GM19468 (cell line): ENCODE results near the gene FNDC8.

Experiments
- ATAC-seq: cut with Tn5 transposase; IDR thresholded peaks from one replicate; pipeline ENCODE4 v1.9.1; 2021; ENCODE audit warnings: mild to moderate bottlenecking, moderate library complexity, moderate number of reproducible peaks; ENCODE audit not compliant: unreplicated experiment; ENCODE audit errors: extremely low read depth

Gene FNDC8

GRCh38 chr17:35121315-35121714 is at the start of gene FNDC8:
Gene FNDC8 (plus strand): TSS chr17:35121615. CDS start chr17:35121694, 79 bp downstream.
- no peak for ATAC-seq

GRCh38 chr17:35073183-35073790 is 48.1 kb upstream of the FNDC8 start:
- ATAC-seq, result no peak

- no peak for ATAC-seq
These were observed 47.3 kb upstream of the FNDC8 start for GRCh38 chr17:35073991-35074627.

- no peak for ATAC-seq
These were observed 46.4 kb upstream of the FNDC8 start for GRCh38 chr17:35074711-35075707.

GRCh38 chr17:35076874-35077273 is 44.5 kb upstream of the FNDC8 start:
- no peak for ATAC-seq

- no peak for ATAC-seq
These were observed 41.6 kb upstream of the FNDC8 start for GRCh38 chr17:35079547-35080423.

GRCh38 chr17:35080536-35080935 is 40.9 kb upstream of the FNDC8 start:
- no peak for ATAC-seq

GRCh38 chr17:35081638-35082037 is 39.8 kb upstream of the FNDC8 start:
- ATAC-seq, result no peak

- no peak for ATAC-seq
These were observed 39.2 kb upstream of the FNDC8 start for GRCh38 chr17:35082073-35082657.

- no peak for ATAC-seq
These were observed 38.3 kb upstream of the FNDC8 start for GRCh38 chr17:35083071-35083470.

GRCh38 chr17:35084987-35085386 is 36.4 kb upstream of the FNDC8 start:
- ATAC-seq, result no peak

- no peak for ATAC-seq
These were observed 35.3 kb upstream of the FNDC8 start for GRCh38 chr17:35086164-35086563.

GRCh38 chr17:35086931-35087573 is 34.4 kb upstream of the FNDC8 start:
- no peak for ATAC-seq

GRCh38 chr17:35087731-35088355 is 33.6 kb upstream of the FNDC8 start:
- no peak for ATAC-seq

- ATAC-seq, result no peak
These were observed 33.0 kb upstream of the FNDC8 start for GRCh38 chr17:35088356-35088880.

- peak; percentile 68 for ATAC-seq
These were observed 32.4 kb upstream of the FNDC8 start for GRCh38 chr17:35088881-35089585.

GRCh38 chr17:35089586-35090296 is 31.7 kb upstream of the FNDC8 start:
- ATAC-seq, result no peak
